Measurements from ENCODE around the gene PLCB1.

DNA sequence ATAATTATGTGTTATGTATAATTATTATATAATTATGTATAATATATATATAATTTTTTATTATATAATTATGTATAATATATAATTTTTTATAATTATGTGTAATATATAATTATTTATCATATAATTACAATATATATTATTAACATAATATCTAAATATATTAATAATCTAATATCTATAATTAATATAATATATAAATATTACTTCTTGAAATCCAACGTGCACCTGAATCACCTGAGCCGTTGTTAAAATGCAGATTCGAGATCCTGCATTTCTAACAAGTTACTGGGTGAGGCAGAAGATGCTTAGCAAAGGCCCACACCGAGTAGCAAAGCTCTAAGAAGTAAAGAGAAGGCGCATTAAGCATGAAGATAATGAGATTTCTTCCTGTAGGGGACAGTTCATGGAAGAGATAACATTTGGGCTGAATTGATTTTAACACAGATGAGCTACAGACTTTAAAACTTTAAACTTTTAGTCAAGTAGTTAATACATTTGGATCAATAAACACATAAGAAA lies 530.4 kb downstream of the PLCB1 start:
- TF ChIP-seq POLR2AphosphoS5 (IDR thresholded peaks at IDR 0.05; ENCODE audit: borderline replicate concordance, low read depth, low read length), result no peak
- TF ChIP-seq EZH2 (IDR thresholded peaks at IDR 0.05), result no peak
- TF ChIP-seq FOXP2 (optimal IDR thresholded peaks at IDR 0.05; ENCODE audit: control extremely low read depth, extremely low read length, insufficient read depth), result no peak

Measured in SK-N-MC (cell line).